HFFc6 (cell line): Measurements from ENCODE around the gene LEMD2. TPM values are rescaled to one million over a fixed set of nuclear protein-coding genes. Genes with fewer than 3 reads are reported as not detected.

Experiments
- DNase-seq: peaks from one replicate; pipeline ENCODE4 v3.0.0-alpha.2; 2018
- H3K27ac Mint-ChIP-seq: 2 replicates; pipeline ENCODE4 v1.8.0; 2020; ENCODE audit warnings: mild to moderate bottlenecking, mixed read lengths
- H3K27me3 Mint-ChIP-seq: 2 replicates; pipeline ENCODE4 v1.8.0; 2021; ENCODE audit warnings: mild to moderate bottlenecking, moderate library complexity, mixed read lengths; ENCODE audit not compliant: insufficient read depth
- H3K36me3 Mint-ChIP-seq: 2 replicates; pipeline ENCODE4 v1.8.0; 2021; ENCODE audit warnings: low read depth, mixed read lengths
- H3K4me1 Mint-ChIP-seq: 2 replicates; pipeline ENCODE4 v1.8.0; 2020; ENCODE audit warnings: low read depth, mixed read lengths
- H3K4me3 Mint-ChIP-seq: 2 replicates; pipeline ENCODE4 v1.8.0; 2020; ENCODE audit warnings: mild to moderate bottlenecking, moderate library complexity, mixed read lengths
- H3K9me3 Mint-ChIP-seq: 2 replicates; pipeline ENCODE4 v1.8.0; 2020; ENCODE audit warnings: mild to moderate bottlenecking, mixed read lengths
- total RNA-seq, 6 experiments: library from RNA; stranded (reverse); fragmentation: NEBNext Ultra II Directional; extraction: Animal tissue kit (Norgen Biotek cat#: 25700); gene quantifications; 2 replicates in 1 of 6; 3 replicates in 5 of 6; pipeline ENCODE4 v1.2.3, GENCODE V29; 2021
- TF ChIP-seq, protein P1 (sequence below): fragments of 200-600 bp; sonication (generic); IDR thresholded peaks from 2 replicates; pipeline ENCODE4 v1.5.0; 2021; ENCODE audit warnings: antibody characterized with exemption, mild to moderate bottlenecking

Gene LEMD2
- total RNA-seq, 6 experiments from 2014 or later, result 42.4 to 46.7 (median 44.9) TPM

DNA sequence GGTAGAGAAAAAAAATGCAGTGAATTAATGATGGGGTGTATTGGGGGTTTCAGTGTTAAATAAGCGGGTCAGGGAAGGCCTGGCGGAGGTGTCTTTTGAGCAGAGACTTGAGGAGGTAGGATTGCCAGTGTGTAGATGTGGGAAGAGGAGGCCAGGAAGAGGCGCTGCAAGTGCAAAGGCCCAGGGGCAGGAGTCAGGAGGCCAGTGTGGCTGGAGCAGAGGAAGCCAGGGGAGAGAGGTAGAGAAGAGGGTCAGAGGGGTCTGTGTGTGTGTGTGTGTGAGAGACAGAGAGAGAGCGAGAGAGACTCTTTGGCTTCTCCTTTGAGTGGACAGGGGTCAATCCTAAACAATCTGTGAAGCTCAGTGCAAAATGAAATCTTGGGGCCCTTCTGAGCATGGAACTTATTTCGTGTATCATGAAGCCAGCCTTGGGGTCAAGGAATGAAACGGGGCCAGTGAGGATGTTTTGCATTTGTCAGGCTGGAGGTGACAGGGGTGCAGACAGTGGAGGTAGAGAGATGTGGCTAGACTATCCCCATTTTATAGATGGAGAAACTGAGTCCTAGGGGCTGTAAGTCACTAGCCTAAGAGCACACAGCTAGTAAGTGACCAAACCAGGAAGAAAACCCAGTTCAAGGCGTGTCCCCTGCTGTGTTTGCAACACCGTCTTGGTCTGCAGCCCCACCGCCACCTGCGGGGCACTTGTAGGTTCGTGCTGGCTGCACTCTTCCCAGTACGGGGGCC lies 32.5 kb downstream of the LEMD2 start:
- TF ChIP-seq, protein P1, sequence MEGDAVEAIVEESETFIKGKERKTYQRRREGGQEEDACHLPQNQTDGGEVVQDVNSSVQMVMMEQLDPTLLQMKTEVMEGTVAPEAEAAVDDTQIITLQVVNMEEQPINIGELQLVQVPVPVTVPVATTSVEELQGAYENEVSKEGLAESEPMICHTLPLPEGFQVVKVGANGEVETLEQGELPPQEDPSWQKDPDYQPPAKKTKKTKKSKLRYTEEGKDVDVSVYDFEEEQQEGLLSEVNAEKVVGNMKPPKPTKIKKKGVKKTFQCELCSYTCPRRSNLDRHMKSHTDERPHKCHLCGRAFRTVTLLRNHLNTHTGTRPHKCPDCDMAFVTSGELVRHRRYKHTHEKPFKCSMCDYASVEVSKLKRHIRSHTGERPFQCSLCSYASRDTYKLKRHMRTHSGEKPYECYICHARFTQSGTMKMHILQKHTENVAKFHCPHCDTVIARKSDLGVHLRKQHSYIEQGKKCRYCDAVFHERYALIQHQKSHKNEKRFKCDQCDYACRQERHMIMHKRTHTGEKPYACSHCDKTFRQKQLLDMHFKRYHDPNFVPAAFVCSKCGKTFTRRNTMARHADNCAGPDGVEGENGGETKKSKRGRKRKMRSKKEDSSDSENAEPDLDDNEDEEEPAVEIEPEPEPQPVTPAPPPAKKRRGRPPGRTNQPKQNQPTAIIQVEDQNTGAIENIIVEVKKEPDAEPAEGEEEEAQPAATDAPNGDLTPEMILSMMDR, result no peak
- Mint-ChIP-seq H3K27ac (no peak overlapping the region), H3K4me1 (peaks cover 13% of the 10 kb centered on the region), H3K27me3 (peaks cover 9% of the 10 kb centered on the region; the same call in 1 of the 2 replicates), H3K4me3 (no peak overlapping the region), H3K36me3 (no peaks in the 10 kb centered on the region), H3K9me3 (no peaks in the 10 kb centered on the region)
- DNase-seq, result no peak

DNA sequence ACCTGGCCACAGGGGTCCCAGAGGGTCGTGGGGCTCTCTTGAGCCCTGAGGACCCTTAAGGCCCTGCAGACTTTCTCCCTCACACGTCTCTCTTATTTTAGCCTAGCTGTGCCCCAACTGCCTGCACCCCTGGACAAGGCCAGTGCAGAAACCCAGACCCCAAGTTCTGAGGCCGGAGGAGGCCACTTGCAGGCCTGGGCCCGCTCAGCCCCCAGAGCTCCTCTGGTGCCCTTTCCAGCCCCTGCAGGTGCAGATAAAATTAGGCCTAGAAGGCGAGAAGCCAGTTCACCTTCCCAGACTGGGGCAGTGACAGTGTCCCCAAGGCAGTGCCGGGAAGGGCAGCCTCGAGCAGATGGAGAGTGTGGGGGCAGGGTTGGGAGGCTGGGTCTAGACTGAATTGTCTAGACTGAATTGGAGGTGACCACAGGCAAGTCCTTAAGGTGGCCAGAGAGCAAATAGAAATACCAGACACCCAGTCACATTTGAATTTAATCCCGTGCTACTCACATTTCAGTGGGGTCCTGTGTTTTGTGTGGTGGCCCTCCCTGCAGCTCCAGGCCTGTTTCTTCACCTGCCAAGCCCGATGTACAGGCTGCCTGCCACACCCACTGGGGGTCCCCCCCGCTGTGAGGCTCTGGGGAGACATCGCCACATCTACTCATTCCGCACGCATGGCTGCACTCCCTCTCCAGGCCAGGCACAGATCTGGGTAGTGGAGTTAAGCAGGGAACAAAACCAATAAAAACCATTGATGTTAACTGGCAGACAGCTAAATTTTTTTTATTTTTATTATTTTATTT lies 33.7 kb downstream of the LEMD2 start:
- Mint-ChIP-seq H3K27me3 (peaks cover 8% of the 10 kb centered on the region), H3K4me1 (peaks cover 24% of the 10 kb centered on the region), H3K9me3 (no peaks in the 10 kb centered on the region), H3K36me3 (no peaks in the 10 kb centered on the region), H3K4me3 (no peak overlapping the region), H3K27ac (no peak overlapping the region)
- DNase-seq, result no peak
- TF ChIP-seq, protein P1, result no peak

DNA sequence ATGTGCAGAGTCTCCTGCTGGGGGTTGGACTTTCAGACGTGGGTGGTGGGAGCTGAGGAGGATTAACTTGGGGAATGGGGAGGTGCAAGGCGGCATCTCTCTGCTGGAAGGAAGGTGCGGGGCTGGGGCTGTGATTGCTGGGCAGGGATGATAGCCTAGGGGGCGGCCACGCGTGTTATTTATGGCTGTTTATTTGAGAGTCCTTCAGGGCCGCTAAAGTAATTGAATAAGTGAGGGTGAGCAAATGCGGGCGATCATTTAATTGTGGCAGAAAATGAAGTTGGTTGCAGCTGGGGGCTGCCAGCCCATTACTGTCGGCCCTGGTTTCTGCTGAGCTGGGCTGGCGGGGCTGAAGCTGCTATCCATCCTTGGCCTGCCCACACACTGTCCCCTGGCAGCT lies 34.7 kb downstream of the LEMD2 start:
- Mint-ChIP-seq H3K9me3 (no peaks in the 10 kb centered on the region), H3K27me3 (peaks cover 9% of the 10 kb centered on the region), H3K4me1 (peaks cover 24% of the 10 kb centered on the region), H3K4me3 (no peak overlapping the region), H3K36me3 (no peaks in the 10 kb centered on the region), H3K27ac (no peak overlapping the region)
- TF ChIP-seq, protein P1, result no peak
- DNase-seq, result no peak

DNA sequence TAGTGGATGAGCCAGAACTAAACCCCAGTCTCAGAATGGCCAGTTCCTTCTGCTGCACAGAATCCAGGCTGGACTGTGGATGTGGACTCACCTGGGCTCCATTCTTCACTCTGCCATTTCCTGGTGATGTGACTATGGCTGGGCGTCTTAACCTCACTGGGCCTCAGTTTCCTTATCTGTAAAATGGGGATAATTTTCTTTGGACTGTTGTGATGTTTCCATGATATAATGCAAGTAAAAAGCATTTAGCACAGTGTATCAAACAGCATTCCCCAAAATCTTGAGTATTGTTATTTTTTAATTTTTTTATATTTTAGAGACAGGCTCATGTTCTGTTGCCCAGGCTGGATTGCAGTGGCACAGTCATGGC lies 36.3 kb downstream of the LEMD2 start:
- Mint-ChIP-seq H3K27me3 (peaks cover 8% of the 10 kb centered on the region), H3K36me3 (no peaks in the 10 kb centered on the region), H3K9me3 (no peaks in the 10 kb centered on the region), H3K4me1 (peaks cover 13% of the 10 kb centered on the region), H3K4me3 (no peak overlapping the region), H3K27ac (no peak overlapping the region)
- TF ChIP-seq, protein P1, result no peak
- no peak for DNase-seq

DNA sequence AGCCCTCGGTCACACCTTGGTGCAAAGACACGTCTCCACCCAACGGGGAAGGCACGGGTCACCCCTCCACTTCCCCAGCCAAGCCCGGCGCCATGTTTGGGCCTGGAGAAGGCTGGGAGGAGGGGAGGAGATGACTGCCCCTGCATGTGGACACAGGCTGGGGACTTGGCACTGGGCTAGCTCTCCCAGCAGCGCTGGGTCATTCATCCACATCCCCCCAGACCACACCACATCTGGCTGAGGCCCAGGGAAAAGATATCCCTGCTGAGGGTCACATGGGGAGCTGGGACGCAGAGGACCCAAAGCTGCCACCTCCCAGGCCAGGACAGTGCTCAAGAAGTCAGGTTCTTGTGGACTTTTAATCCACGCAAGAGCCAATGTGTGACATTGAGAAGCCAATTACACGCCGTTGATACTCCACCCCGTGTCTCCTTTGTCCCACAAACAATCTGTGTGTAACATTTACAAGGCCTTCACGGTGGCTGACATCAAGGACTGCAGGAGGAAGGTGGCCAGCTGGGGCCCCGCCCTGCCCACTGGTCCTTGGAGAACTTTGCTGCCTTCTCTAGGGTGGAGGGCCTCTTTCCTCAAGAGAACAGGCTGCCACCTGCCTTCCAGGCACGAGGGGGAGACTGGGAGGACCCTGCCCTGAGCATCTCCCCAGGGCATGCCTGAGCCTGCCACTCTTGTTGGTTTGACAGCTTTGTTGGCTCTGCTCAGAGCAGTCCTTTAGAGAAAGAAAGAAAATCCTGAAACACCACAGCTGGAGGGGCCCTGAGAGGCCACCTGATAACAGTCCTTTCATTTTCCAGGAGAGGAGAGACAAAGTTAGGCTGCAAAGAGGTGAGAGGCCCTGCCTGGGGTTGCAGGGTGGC lies 36.9 kb downstream of the LEMD2 start:
- peaks cover 19% of the 10 kb centered on the region for H3K4me1 Mint-ChIP-seq
- TF ChIP-seq, protein P1, result no peak
- no peaks in the 10 kb centered on the region for H3K9me3 Mint-ChIP-seq
- H3K27ac Mint-ChIP-seq, result no peak overlapping the region
- H3K4me3 Mint-ChIP-seq, result no peak overlapping the region
- DNase-seq, result no peak
- peaks cover 6% of the 10 kb centered on the region for H3K27me3 Mint-ChIP-seq
- H3K36me3 Mint-ChIP-seq, result no peaks in the 10 kb centered on the region
